Ovary (tissue), 9 donors: ENCODE results near the gene SHF. TPM values are rescaled to one million over a fixed set of nuclear protein-coding genes. Genes with fewer than 3 reads are reported as not detected.
"Not testable (repeated sequence)": the region's sequence is repeated elsewhere in the genome, so short reads cannot be mapped to it uniquely, and the experiment has no call there.

Experiments
- DNase-seq, 5 donors: peaks; one replicate each; pipeline ENCODE4 v3.0.0-alpha.2; 2019 to 2020
- H3K27ac ChIP-seq, 2 donors: fragments of 200-600 bp; one replicate each; pipeline versions ENCODE4 v1.5.1 to v1.8.0; 2019 to 2022
- H3K27me3 ChIP-seq: fragments of 200-600 bp; one replicate; pipeline ENCODE4 v1.8.0; 2022
- H3K36me3 ChIP-seq: fragments of 200-600 bp; sonication (generic); one replicate; pipeline ENCODE4 v1.5.1; 2019
- H3K4me1 ChIP-seq: one replicate; pipeline ENCODE4 v1.8.1; 2013; ENCODE audit warnings: mild to moderate bottlenecking, moderate library complexity; ENCODE audit not compliant: insufficient read depth
- H3K4me3 ChIP-seq: fragments of 200-600 bp; sonication (generic); one replicate; pipeline ENCODE4 v1.5.1; 2017
- H3K9me3 ChIP-seq, 2 donors: fragments of 200-600 bp in 1 of 2; sonication (generic) in 1 of 2; one replicate each; pipeline versions ENCODE4 v1.5.1 to v1.8.1; 2013 to 2019; ENCODE audit warnings: mild to moderate bottlenecking in 1 of 2, moderate library complexity in 1 of 2
- EP300 ChIP-seq: sonication (generic); formaldehyde crosslinking; IDR thresholded peaks from one replicate; pipeline ENCODE4 v1.6.1; 2017; ENCODE audit warnings: antibody characterized with exemption
- POLR2A ChIP-seq: fragments of 450-650 bp; IDR thresholded peaks from one replicate; pipeline ENCODE4 v1.6.1; 2017; ENCODE audit warnings: antibody characterized with exemption, mild to moderate bottlenecking, moderate library complexity
- WGBS, 3 donors: extraction: QIAGEN DNeasy Blood & Tissue Kit in 1 of 3; methylation state at CpG; one replicate each; pipeline versions ENCODE4 v1.1.5 to v1.1.7; 2013 to 2017; 5-methylcytosine and 5-hydroxymethylcytosine counted together
- intact Hi-C, 4 donors: fragments of 100-400 bp; cut with DNase I; formaldehyde crosslinking; loops; one replicate each; pipeline versions ENCODE4 v1.11.0 to v1.15.1; 2022 to 2023
- polyA plus RNA-seq, 2 donors: library from polyadenylated mRNA; stranded (reverse); fragments of 200-250 nt in 1 of 2; fragments of 350-450 nt in 1 of 2; fragmentation: Illumina TruSeq in 1 of 2; extraction: RNeasy Lipid Tissue Mini Kit (QIAGEN cat#74804) in 1 of 2; gene quantifications; one replicate each; pipeline ENCODE4 v1.2.3, GENCODE V29; 2013 to 2014
- total RNA-seq, 7 donors: library from RNA; depleted of rRNA in 2 of 7; stranded (reverse); fragments of >200 nt in 2 of 7; fragmentation: NEBNext Ultra II Directional in 3 of 7; extraction: Animal tissue kit (Norgen Biotek cat#: 25700) in 3 of 7; gene quantifications; one replicate each; pipeline versions ENCODE4 v1.1.0 to v1.2.4, GENCODE V29; 2016 to 2023
- TF ChIP-seq, protein P1 (sequence below), 3 donors: fragments of 450-650 bp in 2 of 3; fragments of 200-600 bp in 1 of 3; IDR thresholded peaks; one replicate each; pipeline versions ENCODE4 v1.5.1 to v1.8.0; 2016 to 2022; ENCODE audit warnings: antibody characterized with exemption in 3 of 3, mild to moderate bottlenecking in 1 of 3
- donor health status: DM: no; HTN: no; CAD: no; lungs with moderate emphysema.
- donor health status: DM: no; HTN: no; CAD: no.
- donor health status: Bipolar disorder and iron deficiency.
- donor health status: DM: yes; HTN: yes; CAD: no.
- donor health status: DM: no; HTN: no; CAD: no.
- donor health status: DM: yes; HTN: yes; CAD: no.

SHF gene
- total and polyA plus RNA-seq, 9 donors = 17.5 to 45.3 (median 30.5) TPM

DNA sequence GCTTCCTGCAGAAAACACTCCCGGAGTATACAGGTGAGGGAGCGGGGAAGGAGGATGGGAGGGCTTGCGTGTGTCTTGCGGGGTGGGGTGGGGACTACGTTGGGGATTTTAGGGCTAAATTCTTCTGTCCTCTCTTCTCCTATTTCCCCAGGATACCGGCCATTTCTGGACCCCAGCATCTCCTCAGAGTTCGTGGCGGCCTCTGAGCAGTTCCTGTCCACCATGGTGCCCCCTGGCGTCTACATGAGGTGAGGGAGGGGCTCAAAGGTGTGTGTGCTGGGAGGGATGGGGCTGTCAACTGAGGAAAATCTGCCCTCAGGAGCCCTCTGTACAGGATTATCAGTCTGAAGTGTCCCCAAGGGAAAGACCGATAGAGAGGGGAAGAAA, 51.4 kb downstream of the SHF start:
- H3K4me1 ChIP-seq = no peaks in the 10 kb centered on the region
- TF ChIP-seq EP300 (no peak), POLR2A (no peak)
- TF ChIP-seq, protein P1, sequence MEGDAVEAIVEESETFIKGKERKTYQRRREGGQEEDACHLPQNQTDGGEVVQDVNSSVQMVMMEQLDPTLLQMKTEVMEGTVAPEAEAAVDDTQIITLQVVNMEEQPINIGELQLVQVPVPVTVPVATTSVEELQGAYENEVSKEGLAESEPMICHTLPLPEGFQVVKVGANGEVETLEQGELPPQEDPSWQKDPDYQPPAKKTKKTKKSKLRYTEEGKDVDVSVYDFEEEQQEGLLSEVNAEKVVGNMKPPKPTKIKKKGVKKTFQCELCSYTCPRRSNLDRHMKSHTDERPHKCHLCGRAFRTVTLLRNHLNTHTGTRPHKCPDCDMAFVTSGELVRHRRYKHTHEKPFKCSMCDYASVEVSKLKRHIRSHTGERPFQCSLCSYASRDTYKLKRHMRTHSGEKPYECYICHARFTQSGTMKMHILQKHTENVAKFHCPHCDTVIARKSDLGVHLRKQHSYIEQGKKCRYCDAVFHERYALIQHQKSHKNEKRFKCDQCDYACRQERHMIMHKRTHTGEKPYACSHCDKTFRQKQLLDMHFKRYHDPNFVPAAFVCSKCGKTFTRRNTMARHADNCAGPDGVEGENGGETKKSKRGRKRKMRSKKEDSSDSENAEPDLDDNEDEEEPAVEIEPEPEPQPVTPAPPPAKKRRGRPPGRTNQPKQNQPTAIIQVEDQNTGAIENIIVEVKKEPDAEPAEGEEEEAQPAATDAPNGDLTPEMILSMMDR (IDR thresholded peaks at IDR 0.05) = no peak
- no peaks in the 10 kb centered on the region for H3K9me3 ChIP-seq
- no peak overlapping the region for H3K27ac ChIP-seq
- H3K36me3 ChIP-seq = no peaks in the 10 kb centered on the region
- intact Hi-C loops = no loop called here
- 17 to 20% (median 19%) methylated on average over 10 of the region's 10 CpGs for WGBS, 3 donors
- no peaks in the 10 kb centered on the region for H3K27me3 ChIP-seq
- no peak overlapping the region for H3K4me3 ChIP-seq
- no peak for DNase-seq

DNA sequence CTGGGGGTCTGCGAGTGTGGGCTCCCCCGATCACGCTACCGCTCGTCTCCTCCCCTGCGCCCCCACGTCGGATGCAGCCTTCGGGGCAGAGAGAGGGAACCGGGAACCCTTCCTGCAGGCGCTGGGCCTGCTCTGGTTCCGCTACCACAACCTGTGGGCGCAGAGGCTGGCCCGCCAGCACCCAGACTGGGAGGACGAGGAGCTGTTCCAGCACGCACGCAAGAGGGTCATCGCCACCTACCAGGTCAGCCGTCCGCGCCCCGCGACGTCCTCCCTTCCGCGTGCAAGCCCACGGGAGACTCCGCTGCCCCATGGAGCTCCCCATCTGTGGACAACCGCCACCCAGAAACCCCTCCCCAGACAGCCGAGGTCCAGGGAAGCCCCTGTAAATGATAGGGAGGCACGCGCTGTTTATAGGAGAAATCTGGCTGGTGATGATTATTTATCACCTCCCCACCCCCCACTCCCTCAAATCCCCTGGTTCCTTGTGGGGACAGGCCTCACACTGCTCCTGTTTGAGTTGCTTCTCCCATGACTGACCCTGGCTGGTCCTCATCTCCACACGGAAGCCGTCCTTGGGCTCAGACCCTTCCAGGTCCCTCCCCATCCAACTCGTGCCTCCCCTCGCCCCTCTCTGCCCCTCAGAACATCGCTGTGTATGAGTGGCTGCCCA, 51.9 kb downstream of the SHF start:
- H3K9me3 ChIP-seq, H3K27me3 ChIP-seq, H3K4me1 ChIP-seq, H3K4me3 ChIP-seq, H3K27ac ChIP-seq, intact Hi-C loops, H3K36me3 ChIP-seq, DNase-seq: not testable (repeated sequence)
- 1 to 14% (median 9%) methylated on average over 7 to 11 of the region's 37 CpGs for WGBS, 3 donors

DNA sequence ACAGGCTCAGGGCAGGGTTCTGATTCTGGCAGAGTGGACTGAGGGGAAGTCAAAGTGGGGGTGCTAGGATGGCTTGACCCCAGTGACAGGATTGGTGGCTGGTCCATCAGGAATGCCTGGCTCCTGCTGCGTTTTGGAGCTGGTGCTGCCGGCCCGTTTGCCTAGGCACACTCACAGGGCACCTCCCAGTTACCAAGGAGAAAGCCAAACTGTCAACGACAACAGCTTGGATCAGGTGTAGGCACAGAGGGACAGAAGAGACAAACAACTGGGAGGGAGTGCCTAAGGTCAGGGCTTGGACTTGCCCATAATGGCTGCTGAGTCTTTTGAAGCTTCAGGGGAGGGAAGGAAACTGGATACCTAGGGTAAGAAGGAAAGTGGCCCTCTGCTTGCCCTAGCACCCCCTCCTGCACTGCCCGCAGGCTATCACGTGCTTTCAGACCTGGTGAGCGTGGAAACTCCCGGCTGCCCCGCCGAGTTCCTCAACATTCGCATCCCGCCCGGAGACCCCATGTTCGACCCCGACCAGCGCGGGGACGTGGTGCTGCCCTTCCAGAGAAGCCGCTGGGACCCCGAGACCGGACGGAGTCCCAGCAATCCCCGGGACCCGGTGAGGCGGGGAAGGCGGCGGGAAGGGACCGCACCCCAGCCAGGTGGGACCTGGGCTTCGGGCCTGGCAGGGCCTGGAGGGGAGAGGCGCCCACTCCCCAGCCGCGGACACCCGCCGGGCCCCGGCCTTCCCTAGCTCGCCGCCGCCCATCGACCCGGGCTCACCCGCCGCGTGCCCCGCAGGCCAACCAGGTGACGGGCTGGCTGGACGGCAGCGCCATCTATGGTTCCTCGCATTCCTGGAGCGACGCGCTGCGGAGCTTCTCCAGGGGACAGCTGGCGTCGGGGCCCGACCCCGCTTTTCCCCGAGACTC, 52.8 kb downstream of the SHF start:
- no peak for DNase-seq
- no peaks in the 10 kb centered on the region for H3K36me3 ChIP-seq
- intact Hi-C loops = no loop called here
- no peak overlapping the region for H3K27ac ChIP-seq
- H3K9me3 ChIP-seq = no peaks in the 10 kb centered on the region
- H3K4me3 ChIP-seq = peak overlapping the region; percentile 3
- WGBS, 3 donors = 5 to 26% (median 12%) methylated on average over 19 to 57 of the region's 57 CpGs
- H3K27me3 ChIP-seq = no peaks in the 10 kb centered on the region
- TF ChIP-seq POLR2A = no peak
- TF ChIP-seq EP300 = no peak
- TF ChIP-seq, protein P1 (IDR thresholded peaks at IDR 0.05) = no peak
- peaks cover under 1% of the 10 kb centered on the region for H3K4me1 ChIP-seq

DNA sequence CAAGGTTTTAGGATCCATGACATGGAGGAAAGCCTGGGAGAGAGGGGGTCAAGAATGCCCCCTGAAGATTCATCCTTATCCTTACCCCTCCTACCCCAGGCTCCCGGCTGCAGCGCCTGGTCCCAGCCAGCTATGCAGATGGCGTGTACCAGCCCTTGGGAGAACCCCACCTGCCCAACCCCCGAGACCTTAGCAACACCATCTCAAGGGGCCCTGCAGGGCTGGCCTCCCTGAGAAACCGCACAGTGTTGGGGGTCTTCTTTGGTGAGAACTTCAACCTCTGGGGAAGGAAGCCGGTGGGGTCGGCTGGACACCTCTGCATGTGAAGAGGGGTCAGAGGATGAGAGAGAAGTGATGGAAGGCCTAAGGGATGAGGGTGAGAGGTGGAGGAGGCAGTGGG, 53.7 kb downstream of the SHF start:
- no peaks in the 10 kb centered on the region for H3K9me3 ChIP-seq
- H3K36me3 ChIP-seq = no peaks in the 10 kb centered on the region
- no peak for DNase-seq
- WGBS, 3 donors = 90 to 92% (median 90%) methylated on average over 7 of the region's 7 CpGs
- no peak overlapping the region for H3K4me3 ChIP-seq
- peaks cover 5% of the 10 kb centered on the region for H3K4me1 ChIP-seq
- TF ChIP-seq, protein P1 (IDR thresholded peaks at IDR 0.05) = no peak
- TF ChIP-seq EP300 (no peak), POLR2A (no peak)
- H3K27me3 ChIP-seq = no peaks in the 10 kb centered on the region
- H3K27ac ChIP-seq = no peak overlapping the region
- intact Hi-C loops = no loop called here

DNA sequence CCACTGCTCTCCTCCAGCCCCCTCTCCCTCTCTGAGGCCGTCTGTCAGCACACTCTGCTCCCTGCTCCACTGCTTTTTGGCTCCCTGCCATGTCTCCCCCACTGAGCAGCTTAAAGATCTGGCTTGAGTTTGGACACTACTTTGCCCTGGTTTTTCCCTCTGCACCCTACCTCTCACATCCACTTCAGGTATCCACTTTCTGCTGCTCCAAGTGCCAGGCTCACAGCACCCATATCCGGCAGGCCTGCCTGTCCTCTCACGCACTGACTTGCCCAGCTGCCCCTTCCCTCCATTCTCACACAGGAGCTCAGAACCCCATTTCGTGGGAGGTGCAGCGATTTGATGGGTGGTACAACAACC, 54.2 kb downstream of the SHF start:
- no peak overlapping the region for H3K4me3 ChIP-seq
- 62 to 73% (median 71%) methylated on average over 5 of the region's 5 CpGs for WGBS, 3 donors
- no peak for DNase-seq
- H3K27me3 ChIP-seq = no peaks in the 10 kb centered on the region
- H3K4me1 ChIP-seq = peaks cover 5% of the 10 kb centered on the region
- H3K9me3 ChIP-seq = no peaks in the 10 kb centered on the region
- intact Hi-C loops = no loop called here
- H3K36me3 ChIP-seq = no peaks in the 10 kb centered on the region
- no peak overlapping the region for H3K27ac ChIP-seq
- TF ChIP-seq, protein P1 (IDR thresholded peaks at IDR 0.05) = no peak
- TF ChIP-seq EP300 (no peak), POLR2A (no peak)
